Measurements from ENCODE around the gene CTNNA2. TPM values are rescaled to one million over a fixed set of nuclear protein-coding genes. Genes with fewer than 3 reads are reported as not detected.

Gene CTNNA2
- total and polyA plus RNA-seq, 4 donors = 0.01 to 0.37 TPM; not detected in 2

GRCh38 chr2:80291656-80292055 is 778.8 kb downstream of the CTNNA2 start:
- WGBS, 2 donors = 77 to 83% methylated on average over 1 of the region's 1 CpG
- Histone ChIP-seq H3K36me3 (ENCODE audit: control insufficient read depth in 4 of 4, insufficient read depth in 4 of 4, low read length in 4 of 4) (no peaks in the 10 kb centered on the region), H3K27me3 (ENCODE audit: control insufficient read depth in 3 of 3, insufficient read depth in 3 of 3, low read length in 2 of 3) (no peaks in the 10 kb centered on the region), H3K9ac (ENCODE audit: insufficient read depth in 1 of 2, low read length in 2 of 2) (no peak overlapping the region), H3K4me3 (no peak overlapping the region), H3K27ac (ENCODE audit: low read depth in 1 of 2, low read length in 1 of 2) (no peak overlapping the region), H3K4me1 (ENCODE audit: control insufficient read depth in 5 of 5, insufficient read depth in 5 of 5, low read length in 5 of 5) (peaks cover 0 to 19% (median 0%) of the 10 kb centered on the region in 5 donors), H3K9me3 (ENCODE audit: control insufficient read depth in 4 of 4, insufficient read depth in 3 of 4, low read length in 3 of 4) (no peaks in the 10 kb centered on the region)
- no peak for TF ChIP-seq CTCF (IDR thresholded peaks at IDR 0.05; ENCODE audit: control extremely low read depth, extremely low read depth)
- ATAC-seq (ENCODE audit: insufficient read depth, low FRiP score) (no peak), DNase-seq (no peak)

- no peaks in the 10 kb centered on the region for H3K27me3 ChIP-seq (ENCODE audit: control insufficient read depth in 3 of 3, insufficient read depth in 3 of 3, low read length in 2 of 3)
- no peak for ATAC-seq (ENCODE audit: insufficient read depth, low FRiP score)
- no peak overlapping the region for H3K27ac ChIP-seq (ENCODE audit: low read depth in 1 of 2, low read length in 1 of 2)
- no peak overlapping the region for H3K4me3 ChIP-seq
- H3K36me3 ChIP-seq (ENCODE audit: control insufficient read depth in 4 of 4, insufficient read depth in 4 of 4, low read length in 4 of 4) = no peaks in the 10 kb centered on the region
- no peak overlapping the region for H3K9ac ChIP-seq (ENCODE audit: insufficient read depth in 1 of 2, low read length in 2 of 2)
- WGBS, 2 donors = 62 to 73% methylated on average over 3 of the region's 3 CpGs
- DNase-seq = peak; percentile 14 to 69 (median 29)
- H3K9me3 ChIP-seq (ENCODE audit: control insufficient read depth in 4 of 4, insufficient read depth in 3 of 4, low read length in 3 of 4) = no peaks in the 10 kb centered on the region
- no peak for TF ChIP-seq CTCF (IDR thresholded peaks at IDR 0.05; ENCODE audit: control extremely low read depth, extremely low read depth)
- H3K4me1 ChIP-seq (ENCODE audit: control insufficient read depth in 5 of 5, insufficient read depth in 5 of 5, low read length in 5 of 5) = peaks cover 0 to 19% (median 0%) of the 10 kb centered on the region in 5 donors
Measured at GRCh38 chr2:80292474-80292873, 779.6 kb downstream of the CTNNA2 start.

GRCh38 chr2:80293039-80293438 is 780.2 kb downstream of the CTNNA2 start:
- no peak for ATAC-seq (ENCODE audit: insufficient read depth, low FRiP score)
- no peak overlapping the region for H3K4me3 ChIP-seq
- TF ChIP-seq CTCF (IDR thresholded peaks at IDR 0.05; ENCODE audit: control extremely low read depth, extremely low read depth) = no peak

GRCh38 chr2:80298954-80299353 is 786.1 kb downstream of the CTNNA2 start:
- WGBS, 2 donors = 52 to 69% methylated on average over 3 of the region's 3 CpGs
- TF ChIP-seq CTCF (IDR thresholded peaks at IDR 0.05; ENCODE audit: control extremely low read depth, extremely low read depth) = no peak
- ATAC-seq (ENCODE audit: insufficient read depth, low FRiP score) (no peak), DNase-seq (no peak)
- H3K36me3 ChIP-seq (ENCODE audit: control insufficient read depth in 4 of 4, insufficient read depth in 4 of 4, low read length in 4 of 4) = no peaks in the 10 kb centered on the region
- peaks cover 7 to 36% (median 21%) of the 10 kb centered on the region in 3 donors for H3K27me3 ChIP-seq (ENCODE audit: control insufficient read depth in 3 of 3, insufficient read depth in 3 of 3, low read length in 2 of 3)
- H3K4me1 ChIP-seq (ENCODE audit: control insufficient read depth in 5 of 5, insufficient read depth in 5 of 5, low read length in 5 of 5) = peaks cover 0 to 25% (median 8%) of the 10 kb centered on the region in 5 donors
- no peak overlapping the region for H3K9ac ChIP-seq (ENCODE audit: insufficient read depth in 1 of 2, low read length in 2 of 2)
- H3K27ac ChIP-seq (ENCODE audit: low read depth in 1 of 2, low read length in 1 of 2) = no peak overlapping the region
- peaks cover 0 to 11% (median 0%) of the 10 kb centered on the region in 4 donors for H3K9me3 ChIP-seq (ENCODE audit: control insufficient read depth in 4 of 4, insufficient read depth in 3 of 4, low read length in 3 of 4)
- H3K4me3 ChIP-seq = no peak overlapping the region

More at GRCh38 chr2:80293039-80293438, 780.2 kb downstream of the CTNNA2 start:
- no peaks in the 10 kb centered on the region for H3K9me3 ChIP-seq (ENCODE audit: control insufficient read depth in 4 of 4, insufficient read depth in 3 of 4, low read length in 3 of 4)
- no peak overlapping the region for H3K9ac ChIP-seq (ENCODE audit: insufficient read depth in 1 of 2, low read length in 2 of 2)
- DNase-seq = no peak
- peaks cover 0 to 19% (median 0%) of the 10 kb centered on the region in 5 donors for H3K4me1 ChIP-seq (ENCODE audit: control insufficient read depth in 5 of 5, insufficient read depth in 5 of 5, low read length in 5 of 5)
- H3K27ac ChIP-seq (ENCODE audit: low read depth in 1 of 2, low read length in 1 of 2) = no peak overlapping the region
- no peaks in the 10 kb centered on the region for H3K36me3 ChIP-seq (ENCODE audit: control insufficient read depth in 4 of 4, insufficient read depth in 4 of 4, low read length in 4 of 4)
- no peaks in the 10 kb centered on the region for H3K27me3 ChIP-seq (ENCODE audit: control insufficient read depth in 3 of 3, insufficient read depth in 3 of 3, low read length in 2 of 3)
